Keratinocyte (primary cell): Measurements from ENCODE around the gene TRDN.

ENCODE experiments used
- EZH2 ChIP-seq: IDR thresholded peaks from one replicate; pipeline ENCODE4 v1.6.1; 2012; ENCODE audit warnings: inconsistent platforms, mild to moderate bottlenecking, low read length, moderate library complexity
- TF ChIP-seq, protein P1 (sequence below), 3 experiments: IDR thresholded peaks in 1 of 3; conservative IDR thresholded peaks in 1 of 3; optimal IDR thresholded peaks in 1 of 3; 2 replicates in 2 of 3; 3 replicates in 1 of 3; pipeline versions ENCODE3 to v1.5.1; 2011; ENCODE audit warnings: low read length in 3 of 3, mild to moderate bottlenecking in 3 of 3, moderate library complexity in 2 of 3, control low read depth in 1 of 3, inconsistent platforms in 1 of 3; ENCODE audit not compliant: insufficient read depth in 2 of 3; ENCODE audit errors: extremely low read depth in 1 of 3

DNA sequence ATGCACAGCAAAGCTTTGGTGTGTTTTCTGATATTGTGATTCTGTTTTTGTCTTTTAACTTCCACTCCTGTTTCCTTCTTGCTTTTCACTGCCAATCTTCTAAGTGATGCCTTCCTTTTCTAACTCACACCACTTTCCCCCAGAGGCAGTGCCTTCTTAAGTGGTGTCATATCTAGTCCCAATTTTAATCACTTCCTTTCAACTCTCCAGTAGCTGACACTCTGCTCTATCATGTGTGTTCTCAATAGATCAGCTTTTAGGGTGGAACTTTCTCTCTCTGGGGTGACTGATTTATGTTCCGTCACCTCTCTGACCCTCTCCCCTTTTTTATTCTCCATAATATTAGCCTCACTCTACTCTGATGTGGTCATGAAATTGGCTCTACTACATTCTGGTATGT, 460.0 kb downstream of the TRDN start:
- TF ChIP-seq, protein P1, sequence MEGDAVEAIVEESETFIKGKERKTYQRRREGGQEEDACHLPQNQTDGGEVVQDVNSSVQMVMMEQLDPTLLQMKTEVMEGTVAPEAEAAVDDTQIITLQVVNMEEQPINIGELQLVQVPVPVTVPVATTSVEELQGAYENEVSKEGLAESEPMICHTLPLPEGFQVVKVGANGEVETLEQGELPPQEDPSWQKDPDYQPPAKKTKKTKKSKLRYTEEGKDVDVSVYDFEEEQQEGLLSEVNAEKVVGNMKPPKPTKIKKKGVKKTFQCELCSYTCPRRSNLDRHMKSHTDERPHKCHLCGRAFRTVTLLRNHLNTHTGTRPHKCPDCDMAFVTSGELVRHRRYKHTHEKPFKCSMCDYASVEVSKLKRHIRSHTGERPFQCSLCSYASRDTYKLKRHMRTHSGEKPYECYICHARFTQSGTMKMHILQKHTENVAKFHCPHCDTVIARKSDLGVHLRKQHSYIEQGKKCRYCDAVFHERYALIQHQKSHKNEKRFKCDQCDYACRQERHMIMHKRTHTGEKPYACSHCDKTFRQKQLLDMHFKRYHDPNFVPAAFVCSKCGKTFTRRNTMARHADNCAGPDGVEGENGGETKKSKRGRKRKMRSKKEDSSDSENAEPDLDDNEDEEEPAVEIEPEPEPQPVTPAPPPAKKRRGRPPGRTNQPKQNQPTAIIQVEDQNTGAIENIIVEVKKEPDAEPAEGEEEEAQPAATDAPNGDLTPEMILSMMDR (optimal IDR thresholded peaks at IDR 0.05 in 1 of 3, IDR thresholded peaks at IDR 0.05 in 1 of 3, conservative IDR thresholded peaks at IDR 0.05 in 1 of 3; ENCODE audit: extremely low read depth in 1 of 3, insufficient read depth in 2 of 3, low read length in 3 of 3): no peak
- no peak for TF ChIP-seq EZH2
